Lower leg skin (tissue), 3 donors: Measurements from ENCODE around the gene SUPT5H.

Experiments
- CTCF ChIP-seq, 3 donors: fragments of 450-650 bp; IDR thresholded peaks; one replicate each; pipeline ENCODE4 v1.5.1; 2016; ENCODE audit warnings: antibody characterized with exemption in 3 of 3, mild to moderate bottlenecking in 3 of 3, moderate library complexity in 2 of 3
- POLR2A ChIP-seq, 2 donors: fragments of 450-650 bp; IDR thresholded peaks; one replicate each; pipeline ENCODE4 v1.6.1; 2016 to 2017; ENCODE audit warnings: antibody characterized with exemption in 2 of 2, mild to moderate bottlenecking in 1 of 2, moderate library complexity in 1 of 2

- TF ChIP-seq CTCF (IDR thresholded peaks at IDR 0.05) (no peak), POLR2A (IDR thresholded peaks at IDR 0.05) (no peak)
Measured at GRCh38 chr19:39497701-39497995, 52.3 kb downstream of the SUPT5H start.
